GM23248 (cell line): Measurements from ENCODE around the gene CTAGE1.

Source experiments
- EZH2 ChIP-seq: fragments of 200-600 bp; sonication (generic); IDR thresholded peaks from 2 replicates; pipeline ENCODE4 v1.6.1; 2018; ENCODE audit warnings: antibody characterized with exemption, mild to moderate bottlenecking; ENCODE audit not compliant: insufficient read depth, poor library complexity, severe bottlenecking
- EZH2phosphoT487 ChIP-seq: fragments of 200-600 bp; sonication (generic); IDR thresholded peaks from 2 replicates; pipeline ENCODE4 v1.6.1; 2018; ENCODE audit warnings: antibody characterized with exemption, moderate library complexity, mild to moderate bottlenecking, low read depth; ENCODE audit not compliant: insufficient read depth

DNA sequence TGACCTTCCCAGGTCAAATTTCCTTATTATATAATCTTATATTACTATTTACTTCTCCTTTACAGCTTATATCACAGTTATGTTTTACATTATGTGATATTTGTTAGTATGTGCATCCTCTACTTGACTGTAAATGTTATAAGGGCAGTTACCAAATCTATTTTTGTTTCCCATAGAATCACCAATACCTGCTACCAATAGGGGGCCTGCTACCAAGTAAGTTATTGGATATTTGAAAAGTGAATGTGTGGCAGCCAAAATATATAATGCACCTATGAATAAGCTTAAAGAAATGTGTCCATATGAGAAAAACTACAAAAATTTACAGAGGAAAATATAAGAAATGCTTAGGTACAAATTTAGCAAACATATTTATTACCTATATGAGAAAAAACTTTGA, 23.9 kb upstream of the CTAGE1 start:
- no peak for TF ChIP-seq EZH2
- TF ChIP-seq EZH2phosphoT487: no peak
